ENCODE data around the gene PNMA5.

The PNMA5 gene

GRCh38 chrX:152958524-152959465 lies 35.1 kb downstream of the PNMA5 start:
- peak; percentile 3 to 47 for DNase-seq

- no peak for DNase-seq
Measured at GRCh38 chrX:152958047-152958446, 35.9 kb downstream of the PNMA5 start.

GRCh38 chrX:152950786-152951185 lies 43.1 kb downstream of the PNMA5 start:
- no peak for DNase-seq

- no peak for DNase-seq
Measured at GRCh38 chrX:152949114-152949513, 44.8 kb downstream of the PNMA5 start.

- DNase-seq, result no peak
Measured at GRCh38 chrX:152946681-152947080, 47.2 kb downstream of the PNMA5 start.

GRCh38 chrX:152945021-152945979 lies 48.6 kb downstream of the PNMA5 start:
- DNase-seq, result no peak

DNA sequence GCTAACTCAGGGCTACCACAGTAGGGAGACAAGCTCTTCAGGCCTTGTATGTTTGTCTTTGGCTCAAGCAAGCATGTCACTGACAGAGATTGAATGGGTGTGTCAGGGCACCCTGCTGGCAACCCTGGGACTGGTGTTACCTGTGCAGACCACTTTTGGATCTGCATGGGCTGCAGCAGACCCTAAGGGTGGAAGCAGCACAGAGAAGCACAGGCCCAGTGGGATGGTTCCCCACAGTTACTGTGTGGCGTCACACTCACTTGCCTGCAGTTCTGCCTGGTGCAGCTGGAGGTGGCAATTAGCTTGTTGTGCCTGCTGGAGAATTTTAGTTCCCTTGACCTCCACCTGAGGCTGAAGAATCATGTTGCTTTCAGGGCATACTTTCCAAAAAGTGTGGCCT lies 50.1 kb downstream of the PNMA5 start:
- no peak for DNase-seq

GRCh38 chrX:152942077-152942442 lies 51.9 kb downstream of the PNMA5 start:
- no peak for DNase-seq

- DNase-seq, result peak in 1 of 2 experiments; percentile 60
Measured at GRCh38 chrX:152941328-152942076, 52.4 kb downstream of the PNMA5 start.
